Measurements from ENCODE around the gene FBXW4.

- TF ChIP-seq CREB1 (IDR thresholded peaks at IDR 0.05; ENCODE audit: low read depth) (no peak), TEAD4 (IDR thresholded peaks at IDR 0.05) (no peak), MAX (IDR thresholded peaks at IDR 0.05) (no peak), TAF1 (IDR thresholded peaks at IDR 0.05; ENCODE audit: low read depth) (no peak), RAD21 (IDR thresholded peaks at IDR 0.05; ENCODE audit: low read depth) (no peak)
Measured at GRCh38 chr10:101736666-101737065, 41.7 kb upstream of the FBXW4 start.
